ENCODE data around the gene SMYD2.

The SMYD2 gene

DNA sequence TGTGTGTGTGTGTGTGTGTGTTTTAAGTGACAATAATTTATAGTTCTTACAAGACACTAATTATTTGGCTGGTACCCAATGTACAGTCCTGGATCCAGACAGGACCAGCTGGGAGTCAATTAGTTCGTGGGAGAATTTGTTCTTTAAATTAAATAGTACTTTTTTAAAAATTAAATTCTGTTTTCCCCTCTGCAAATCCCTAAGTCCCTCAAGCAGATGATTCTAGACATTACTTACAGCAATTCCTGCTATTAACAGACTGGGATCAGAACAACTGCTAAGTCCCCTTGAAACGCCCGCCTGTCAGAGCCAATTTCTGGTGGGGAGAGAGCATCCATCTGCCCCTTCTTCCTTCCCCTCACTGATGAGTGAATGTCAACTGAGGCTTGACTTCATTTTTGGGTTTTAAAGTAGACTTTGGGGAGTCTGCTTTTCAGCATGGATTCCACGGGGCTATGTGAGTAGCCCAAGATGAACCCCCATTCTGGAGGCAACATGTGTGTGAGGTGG is 83.9 kb downstream of the SMYD2 start:
- peaks cover 3% of the 10 kb centered on the region for H3K9me3 Mint-ChIP-seq
- peaks cover 10% of the 10 kb centered on the region for H3K4me1 Mint-ChIP-seq (ENCODE audit: low read depth)
- no peaks in the 10 kb centered on the region for H3K36me3 Mint-ChIP-seq (ENCODE audit: low read depth)
- H3K27ac Mint-ChIP-seq, result no peak overlapping the region
- no peak overlapping the region for H3K4me3 Mint-ChIP-seq
- H3K27me3 Mint-ChIP-seq, result peaks cover 38% of the 10 kb centered on the region

DNA sequence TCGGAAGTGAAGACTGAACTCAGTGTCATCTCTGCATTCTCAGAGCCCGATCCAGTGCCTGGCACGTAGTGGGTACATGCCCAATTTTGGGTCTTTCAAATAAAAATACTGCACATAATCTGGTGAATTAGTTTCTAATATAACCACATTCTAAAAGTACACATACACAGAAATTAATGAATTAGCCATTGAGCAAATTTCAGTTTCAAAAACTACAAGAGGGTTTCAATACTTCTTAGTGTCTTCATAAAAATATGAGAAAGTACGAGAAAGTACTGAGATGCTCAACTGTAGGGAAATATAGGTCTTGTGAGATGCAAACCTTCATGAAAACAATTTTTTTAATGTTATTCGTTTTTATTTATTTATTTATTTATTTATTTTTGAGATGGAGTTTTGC is 86.9 kb downstream of the SMYD2 start:
- Mint-ChIP-seq H3K9me3 (no peaks in the 10 kb centered on the region), H3K36me3 (ENCODE audit: low read depth) (no peaks in the 10 kb centered on the region), H3K27me3 (peaks cover 17% of the 10 kb centered on the region), H3K4me1 (ENCODE audit: low read depth) (no peaks in the 10 kb centered on the region), H3K4me3 (no peak overlapping the region), H3K27ac (no peak overlapping the region)

DNA sequence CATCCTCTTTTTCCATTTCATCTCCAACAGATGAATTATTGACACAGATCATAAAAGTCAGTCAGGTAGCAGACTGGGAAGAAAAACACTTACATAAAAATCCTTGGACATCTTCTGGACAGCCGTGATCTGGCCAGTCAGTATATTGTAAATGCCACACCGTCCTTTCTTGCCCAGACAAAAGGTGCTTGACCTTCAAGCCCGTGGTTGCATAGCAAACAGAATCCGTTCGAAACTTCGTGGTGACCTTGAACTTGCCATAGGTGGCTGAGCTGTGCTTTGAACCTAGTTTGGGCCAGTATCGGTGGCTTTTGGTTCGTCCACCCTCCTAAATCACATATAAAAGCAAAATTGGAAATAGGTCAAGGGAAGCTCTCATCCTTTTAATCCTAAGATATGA is 88.4 kb downstream of the SMYD2 start:
- Mint-ChIP-seq H3K4me3 (no peak overlapping the region), H3K27me3 (peaks cover 5% of the 10 kb centered on the region), H3K9me3 (no peaks in the 10 kb centered on the region), H3K36me3 (ENCODE audit: low read depth) (no peaks in the 10 kb centered on the region), H3K27ac (no peak overlapping the region), H3K4me1 (ENCODE audit: low read depth) (no peaks in the 10 kb centered on the region)

DNA sequence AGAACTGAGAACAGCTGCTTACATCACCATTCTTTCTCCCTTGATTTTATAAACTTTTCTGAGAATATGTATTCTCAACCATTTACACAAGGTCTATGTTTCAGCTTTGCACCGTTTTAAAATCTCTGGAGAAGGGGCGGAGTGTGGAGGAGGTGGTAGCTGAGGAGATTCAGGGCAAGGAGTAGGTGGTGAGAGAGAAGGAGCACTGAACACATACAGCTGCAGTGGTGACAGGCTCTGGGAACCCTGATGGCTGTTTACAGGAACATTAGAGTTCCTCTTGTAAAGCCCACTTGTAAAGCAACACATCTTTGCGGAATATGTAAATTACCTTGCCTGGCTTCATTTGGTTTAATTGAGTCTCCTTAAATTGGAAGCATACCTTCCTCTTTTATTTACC is 89.7 kb downstream of the SMYD2 start:
- Mint-ChIP-seq H3K36me3 (ENCODE audit: low read depth) (no peaks in the 10 kb centered on the region), H3K4me1 (ENCODE audit: low read depth) (no peaks in the 10 kb centered on the region), H3K4me3 (no peak overlapping the region), H3K27ac (no peak overlapping the region), H3K9me3 (no peaks in the 10 kb centered on the region), H3K27me3 (peaks cover 5% of the 10 kb centered on the region)

DNA sequence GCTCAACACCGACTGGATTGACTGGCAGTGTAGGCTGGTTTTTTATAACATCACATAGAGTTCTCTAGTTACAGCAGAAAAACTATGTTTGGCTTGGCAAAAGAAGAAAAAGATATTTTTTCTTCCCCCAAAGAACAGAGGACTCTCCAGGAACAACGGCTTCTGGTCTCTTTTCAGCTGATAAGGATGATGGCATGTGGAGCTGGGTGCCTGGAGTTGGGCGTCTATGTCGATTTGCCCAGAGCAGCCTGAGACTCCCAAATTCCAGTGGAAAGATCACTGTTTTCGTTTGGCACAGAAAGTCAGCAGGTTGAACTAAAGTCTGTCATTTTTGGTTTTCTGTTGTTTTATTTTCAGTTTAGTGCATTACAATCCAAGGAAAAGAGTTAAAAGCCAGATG is 91.1 kb downstream of the SMYD2 start:
- H3K27me3 Mint-ChIP-seq, result peaks cover 4% of the 10 kb centered on the region
- H3K36me3 Mint-ChIP-seq (ENCODE audit: low read depth), result no peaks in the 10 kb centered on the region
- no peaks in the 10 kb centered on the region for H3K4me1 Mint-ChIP-seq (ENCODE audit: low read depth)
- no peak overlapping the region for H3K27ac Mint-ChIP-seq
- H3K4me3 Mint-ChIP-seq, result no peak overlapping the region
- H3K9me3 Mint-ChIP-seq, result no peaks in the 10 kb centered on the region

DNA sequence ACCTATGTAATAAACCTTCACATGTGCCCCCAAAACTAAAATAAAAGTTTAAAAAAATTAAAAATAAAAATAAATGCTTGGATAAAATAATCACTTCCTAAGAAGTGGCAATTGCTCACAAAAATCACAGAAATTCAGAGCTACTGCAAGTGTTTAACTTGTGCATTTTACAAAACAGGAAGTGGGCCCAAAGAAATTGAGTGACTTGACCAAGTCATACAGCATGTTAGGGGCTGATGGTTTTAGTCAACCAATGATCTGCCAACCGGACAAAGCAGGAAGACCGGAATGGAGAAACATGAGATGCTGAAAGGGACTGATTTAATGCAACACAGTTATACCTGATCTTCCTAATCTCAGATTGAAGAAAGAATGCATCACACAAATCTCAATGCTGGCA is 96.5 kb downstream of the SMYD2 start:
- H3K27ac Mint-ChIP-seq, result no peak overlapping the region
- no peaks in the 10 kb centered on the region for H3K9me3 Mint-ChIP-seq
- no peak overlapping the region for H3K4me3 Mint-ChIP-seq
- no peaks in the 10 kb centered on the region for H3K36me3 Mint-ChIP-seq (ENCODE audit: low read depth)
- no peaks in the 10 kb centered on the region for H3K4me1 Mint-ChIP-seq (ENCODE audit: low read depth)
- H3K27me3 Mint-ChIP-seq, result no peaks in the 10 kb centered on the region

DNA sequence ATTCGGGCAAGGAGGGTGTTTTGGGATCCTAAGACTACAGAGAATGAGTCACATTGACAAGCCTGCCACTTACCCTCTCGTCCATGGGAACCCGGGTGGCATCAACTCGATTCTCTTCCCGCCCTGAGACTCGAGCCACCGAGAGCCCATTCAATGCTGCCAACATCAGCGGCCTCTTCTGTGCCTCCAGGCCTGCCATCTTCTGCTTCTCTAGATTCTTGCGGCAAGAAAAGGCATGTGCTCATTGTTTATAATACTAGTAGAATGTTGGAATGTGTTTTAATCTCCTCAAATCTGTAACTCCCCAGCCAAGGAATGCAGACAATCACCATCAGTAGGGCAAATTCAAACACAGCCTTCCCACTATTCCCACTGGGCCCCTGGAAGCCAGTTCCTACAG is 96.9 kb downstream of the SMYD2 start:
- H3K9me3 Mint-ChIP-seq, result no peaks in the 10 kb centered on the region
- H3K27me3 Mint-ChIP-seq, result no peaks in the 10 kb centered on the region
- no peaks in the 10 kb centered on the region for H3K36me3 Mint-ChIP-seq (ENCODE audit: low read depth)
- H3K27ac Mint-ChIP-seq, result no peak overlapping the region
- H3K4me1 Mint-ChIP-seq (ENCODE audit: low read depth), result no peaks in the 10 kb centered on the region
- H3K4me3 Mint-ChIP-seq, result no peak overlapping the region

DNA sequence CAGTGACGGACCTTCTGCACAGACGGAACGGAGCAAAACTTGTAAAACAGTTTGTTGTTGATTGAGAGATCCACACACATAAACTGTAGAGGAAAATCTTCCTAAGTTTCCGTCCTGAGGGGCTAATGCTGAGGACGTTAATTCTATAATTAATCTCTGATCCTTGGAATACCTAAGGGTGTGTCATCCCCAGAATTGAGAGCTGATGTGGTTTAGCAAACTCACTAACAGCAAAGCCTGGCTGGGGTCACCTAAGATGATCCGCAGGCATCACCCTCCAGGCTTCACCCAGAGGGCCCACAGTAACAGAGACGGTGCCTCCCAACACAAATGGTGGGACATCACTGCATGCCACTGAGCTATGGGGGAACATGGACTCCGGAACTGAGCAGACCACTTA is 97.5 kb downstream of the SMYD2 start:
- Mint-ChIP-seq H3K4me1 (ENCODE audit: low read depth) (no peaks in the 10 kb centered on the region), H3K4me3 (no peak overlapping the region), H3K27ac (no peak overlapping the region), H3K36me3 (ENCODE audit: low read depth) (no peaks in the 10 kb centered on the region), H3K27me3 (no peaks in the 10 kb centered on the region), H3K9me3 (no peaks in the 10 kb centered on the region)

DNA sequence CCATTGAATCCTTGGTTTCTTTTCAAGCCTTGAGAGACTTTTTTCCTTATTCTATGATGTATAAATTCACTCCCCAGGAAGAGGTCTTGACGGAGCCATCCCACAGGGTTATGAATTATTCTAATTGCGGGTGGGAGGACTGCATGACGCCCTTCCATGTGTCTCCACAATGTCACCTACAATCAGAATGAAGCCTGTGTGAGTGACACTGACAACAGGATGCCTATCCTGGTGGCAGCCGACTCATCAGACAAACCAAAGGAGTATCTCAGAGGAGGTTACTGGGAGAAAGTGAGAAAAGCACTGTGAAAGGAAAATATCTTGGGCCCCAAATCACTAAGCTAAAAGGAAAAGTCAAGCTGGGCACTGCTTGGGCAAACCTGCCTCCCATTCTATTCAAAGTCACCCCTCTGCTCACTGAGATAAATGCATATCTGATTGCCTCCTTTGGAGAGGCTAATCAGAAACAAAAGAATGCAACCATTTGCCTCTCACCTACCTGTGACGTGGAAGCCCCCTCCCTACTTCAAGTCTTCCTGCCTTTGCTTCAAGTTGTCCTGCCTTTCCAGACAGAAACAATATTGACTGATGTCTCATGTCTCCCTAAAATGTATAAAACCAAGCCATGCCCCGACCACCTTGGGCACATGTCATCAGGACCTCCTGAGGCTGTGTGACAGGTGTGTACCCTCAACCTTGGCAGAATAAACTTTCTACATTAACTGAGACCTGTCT is 98.4 kb downstream of the SMYD2 start:
- Mint-ChIP-seq H3K4me1 (ENCODE audit: low read depth) (no peaks in the 10 kb centered on the region), H3K9me3 (no peaks in the 10 kb centered on the region), H3K4me3 (no peak overlapping the region), H3K36me3 (ENCODE audit: low read depth) (no peaks in the 10 kb centered on the region), H3K27me3 (no peaks in the 10 kb centered on the region), H3K27ac (no peak overlapping the region)

DNA sequence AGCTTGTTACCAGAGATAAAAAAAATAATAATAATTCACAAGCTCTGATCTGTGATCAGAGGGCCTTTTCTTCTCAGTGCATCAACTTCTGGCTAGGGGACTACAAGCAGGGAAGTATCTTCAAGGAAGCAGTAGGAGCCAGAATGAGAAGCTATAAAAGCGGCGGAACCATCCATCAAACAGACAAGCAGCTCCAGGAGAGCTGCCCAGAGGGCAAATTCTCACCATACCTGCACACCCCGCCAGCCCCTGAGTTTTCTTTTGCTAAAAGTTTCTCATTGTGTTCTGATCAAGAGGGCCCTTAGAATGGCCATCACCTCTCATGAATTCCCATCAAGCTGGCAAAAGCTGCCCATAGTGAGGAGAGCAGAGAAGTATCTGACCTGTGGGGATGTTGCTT is 99.4 kb downstream of the SMYD2 start:
- no peaks in the 10 kb centered on the region for H3K36me3 Mint-ChIP-seq (ENCODE audit: low read depth)
- H3K9me3 Mint-ChIP-seq, result no peaks in the 10 kb centered on the region
- H3K27me3 Mint-ChIP-seq, result no peaks in the 10 kb centered on the region
- H3K27ac Mint-ChIP-seq, result no peak overlapping the region
- no peaks in the 10 kb centered on the region for H3K4me1 Mint-ChIP-seq (ENCODE audit: low read depth)
- H3K4me3 Mint-ChIP-seq, result no peak overlapping the region

DNA sequence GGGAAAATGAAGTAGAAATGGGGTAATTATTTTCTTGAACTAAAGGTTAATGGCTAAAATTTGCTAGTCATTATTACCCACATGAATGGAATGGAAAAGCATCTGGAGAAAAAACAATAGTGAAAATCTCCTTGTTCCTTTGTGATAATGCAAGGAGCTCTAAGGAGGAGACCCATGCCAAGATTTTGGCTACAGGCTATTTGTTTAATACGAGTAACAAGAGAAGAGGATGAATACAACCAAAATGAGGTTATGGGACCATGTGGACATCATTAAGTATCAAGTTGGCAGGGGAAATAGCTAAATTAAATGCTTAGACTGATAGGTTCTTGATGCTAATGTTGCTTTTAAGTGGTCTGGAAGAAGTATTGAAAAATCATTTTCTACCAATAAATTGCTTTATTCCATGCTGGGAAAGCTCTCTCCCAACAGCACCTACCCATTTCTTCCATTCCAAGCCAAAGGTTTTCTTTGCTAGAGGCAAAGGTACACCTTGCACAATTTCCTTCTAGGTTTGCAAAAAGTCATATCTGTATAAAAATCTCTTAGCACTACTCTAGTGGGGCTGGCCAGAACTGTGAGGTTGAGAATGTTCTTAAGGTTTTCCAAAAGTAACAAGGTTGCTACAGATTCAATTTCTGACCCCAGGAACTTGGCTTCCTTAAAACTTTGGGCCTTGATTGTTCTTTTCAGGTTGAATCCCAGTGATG is 100.2 kb downstream of the SMYD2 start:
- H3K27me3 Mint-ChIP-seq, result no peaks in the 10 kb centered on the region
- H3K27ac Mint-ChIP-seq, result no peak overlapping the region
- H3K4me3 Mint-ChIP-seq, result no peak overlapping the region
- H3K9me3 Mint-ChIP-seq, result no peaks in the 10 kb centered on the region
- H3K4me1 Mint-ChIP-seq (ENCODE audit: low read depth), result no peaks in the 10 kb centered on the region
- no peaks in the 10 kb centered on the region for H3K36me3 Mint-ChIP-seq (ENCODE audit: low read depth)

DNA sequence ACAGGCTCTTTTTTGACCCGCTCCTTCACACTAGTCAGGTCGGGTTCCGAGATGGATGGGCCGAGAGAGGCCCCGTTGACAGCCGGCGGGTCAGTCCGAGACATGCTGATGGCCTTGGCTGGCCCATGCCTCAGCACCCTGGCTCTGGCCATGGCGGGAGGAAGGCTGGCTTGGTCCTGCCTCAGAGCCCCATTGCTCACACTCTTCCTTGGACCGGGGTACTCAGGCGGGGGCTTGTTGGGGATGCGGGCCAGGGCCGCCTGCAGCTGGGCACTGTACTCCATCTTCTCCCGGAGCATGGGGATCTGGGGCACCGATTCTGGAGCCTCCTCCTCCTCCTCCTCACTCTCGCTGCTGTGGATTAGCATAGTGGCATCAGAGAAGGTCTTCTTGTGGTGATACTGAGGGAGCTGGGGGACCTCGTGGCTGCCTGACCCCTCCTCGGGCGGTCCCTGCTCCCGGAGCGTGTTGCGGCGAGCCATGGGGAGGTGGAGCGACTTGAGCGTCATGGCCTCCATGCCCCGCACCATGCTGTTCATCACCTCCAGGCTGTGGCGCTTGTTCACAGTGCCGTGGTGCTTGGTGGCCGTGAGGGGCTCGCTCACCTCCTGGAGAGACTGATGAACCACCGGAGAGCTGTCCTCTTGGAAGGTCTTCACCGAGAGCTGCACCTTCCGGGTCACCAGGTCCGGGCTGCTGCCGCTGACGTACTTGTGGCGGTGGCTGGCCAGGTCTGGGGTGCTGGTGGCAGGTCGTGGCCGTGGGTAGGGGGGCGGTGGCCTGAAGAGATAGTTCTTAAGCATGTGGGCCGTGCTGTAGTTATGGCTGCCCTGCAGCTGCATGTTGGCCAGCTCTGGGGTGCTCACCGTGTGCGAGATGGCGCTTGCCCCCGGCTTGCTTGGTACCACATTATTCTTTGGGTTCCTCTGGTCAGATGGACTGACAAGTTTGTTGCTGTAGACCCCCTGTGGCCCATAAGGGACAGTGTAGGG is 102.7 kb downstream of the SMYD2 start:
- Mint-ChIP-seq H3K4me1 (ENCODE audit: low read depth) (no peaks in the 10 kb centered on the region), H3K9me3 (no peaks in the 10 kb centered on the region), H3K4me3 (no peak overlapping the region), H3K27ac (no peak overlapping the region), H3K36me3 (ENCODE audit: low read depth) (no peaks in the 10 kb centered on the region), H3K27me3 (no peaks in the 10 kb centered on the region)

DNA sequence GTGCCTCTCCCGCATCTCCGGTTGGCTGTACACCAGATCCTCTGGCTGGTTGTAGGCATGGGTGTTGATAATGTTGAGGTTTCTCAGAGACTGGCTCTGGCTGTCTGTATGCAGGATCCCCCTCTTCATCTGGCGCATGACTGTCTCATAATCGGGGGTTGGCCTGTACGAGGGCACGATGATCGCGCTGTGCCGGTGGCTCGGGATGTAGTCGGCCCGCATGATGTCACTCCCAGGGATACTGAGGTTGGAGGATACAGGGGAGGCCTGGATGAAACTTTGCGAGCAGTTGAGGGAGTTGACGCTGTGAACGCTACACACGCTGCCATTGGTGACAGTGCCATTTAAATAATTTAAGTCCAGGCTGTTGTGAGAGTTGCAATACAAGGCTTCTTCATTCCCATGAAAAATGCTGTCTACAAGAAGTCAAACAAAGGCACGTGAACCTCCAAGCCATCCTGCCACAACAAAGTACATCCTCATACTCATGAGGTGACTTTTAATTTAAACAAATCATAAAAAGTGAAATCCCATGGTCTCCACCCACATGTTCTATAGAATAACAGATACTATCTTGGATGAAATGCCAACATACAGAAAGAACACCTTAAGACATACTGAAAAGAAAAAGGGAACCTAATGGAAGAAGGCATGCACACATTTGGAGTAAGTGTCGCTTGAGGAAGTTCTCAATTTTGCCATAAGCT is 103.6 kb downstream of the SMYD2 start:
- Mint-ChIP-seq H3K9me3 (no peaks in the 10 kb centered on the region), H3K27ac (no peak overlapping the region), H3K27me3 (no peaks in the 10 kb centered on the region), H3K4me3 (no peak overlapping the region), H3K4me1 (ENCODE audit: low read depth) (no peaks in the 10 kb centered on the region), H3K36me3 (ENCODE audit: low read depth) (no peaks in the 10 kb centered on the region)

DNA sequence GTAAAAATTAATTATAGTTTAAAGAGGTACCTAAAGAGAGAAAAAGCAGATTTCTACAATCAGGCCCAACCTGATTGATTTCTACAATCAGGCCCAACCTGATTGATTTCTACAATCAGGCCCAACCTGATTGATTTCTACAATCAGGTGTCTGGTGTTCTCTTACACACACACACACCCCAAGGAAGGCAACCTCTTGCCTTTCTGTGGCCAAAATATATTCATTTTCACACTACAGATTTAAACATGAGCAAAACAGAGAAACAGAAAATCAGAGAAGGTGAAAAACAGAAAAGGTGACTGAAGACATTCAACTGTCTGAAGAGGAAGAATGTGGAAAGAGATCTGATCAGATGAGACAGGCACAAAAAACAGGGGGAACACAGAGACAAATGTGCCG is 104.5 kb downstream of the SMYD2 start:
- H3K4me3 Mint-ChIP-seq, result no peak overlapping the region
- no peaks in the 10 kb centered on the region for H3K36me3 Mint-ChIP-seq (ENCODE audit: low read depth)
- H3K4me1 Mint-ChIP-seq (ENCODE audit: low read depth), result no peaks in the 10 kb centered on the region
- H3K27me3 Mint-ChIP-seq, result no peaks in the 10 kb centered on the region
- no peaks in the 10 kb centered on the region for H3K9me3 Mint-ChIP-seq
- H3K27ac Mint-ChIP-seq, result no peak overlapping the region

All from stimulated activated naive CD8-positive, alpha-beta T cell treated with anti-CD3 and anti-CD28 coated beads, Interleukin-15, Interleukin-2, amounts not matched to agents 100 ng/mL and 50 ng/mL, for 24 hours (primary cell).